HEK293 (cell line): Measurements from ENCODE around the gene TRMT61A.

Experiments
- CTCF ChIA-PET: fragments of 350-600 bp; formaldehyde crosslinking; extraction: SDS; loops from one replicate; lab custom pipeline; 2021; ENCODE audit warnings: antibody characterized with exemption; lab: Yijun Ruan, JAX
- POLR2A ChIA-PET: fragments of 300-600 bp; formaldehyde crosslinking; extraction: SDS; loops from one replicate; lab custom pipeline; 2020; ENCODE audit warnings: antibody characterized with exemption, inconsistent platforms; lab: Yijun Ruan, JAX
- H3K27ac ChIP-seq: fragments of 200-500 bp; sonication (Bioruptor generic); 2 replicates; pipeline ENCODE4 v1.5.1; 2014; ENCODE audit warnings: low read depth, low read length, control low read depth, inconsistent platforms; ENCODE audit errors: extremely low read depth
- H3K36me3 ChIP-seq, 2 experiments: fragments of 200-500 bp in 1 of 2; sonication (Bioruptor generic) in 1 of 2; 1 replicate in 1 of 2; 2 replicates in 1 of 2; pipeline ENCODE4 v1.5.1; 2014 to 2017; ENCODE audit warnings: inconsistent platforms in 2 of 2, low read length in 2 of 2; ENCODE audit not compliant: control insufficient read depth in 2 of 2, insufficient read depth in 1 of 2
- H3K4me1 ChIP-seq: fragments of 200-500 bp; sonication (Bioruptor generic); 2 replicates; pipeline ENCODE4 v1.5.1; 2014; ENCODE audit warnings: mild to moderate bottlenecking, low read length, inconsistent platforms; ENCODE audit not compliant: control insufficient read depth, insufficient read depth
- H3K4me3 ChIP-seq: 2 replicates; pipeline ENCODE4 v1.5.1; 2011; ENCODE audit warnings: low read depth, mild to moderate bottlenecking, control low read depth, low read length, moderate library complexity
- H3K9me3 ChIP-seq: fragments of 200-500 bp; sonication (Bioruptor generic); 2 replicates; pipeline ENCODE4 v1.5.1; 2014; ENCODE audit warnings: low read depth, low read length, inconsistent platforms; ENCODE audit not compliant: control insufficient read depth, insufficient read depth
- EGR2 ChIP-seq: fragments of 450-650 bp; formaldehyde crosslinking; IDR thresholded peaks from 2 replicates; pipeline ENCODE4 v1.5.1; 2016; ENCODE audit warnings: low read depth, missing biosample characterization, missing genetic modification characterization
- GLI2 ChIP-seq: fragments of 450-650 bp; formaldehyde crosslinking; IDR thresholded peaks from 2 replicates; pipeline ENCODE4; 2017; ENCODE audit warnings: missing biosample characterization, missing genetic modification characterization, low read depth, borderline replicate concordance
- HIC1 ChIP-seq: fragments of 450-650 bp; formaldehyde crosslinking; IDR thresholded peaks from 2 replicates; pipeline ENCODE4 v1.5.1; 2016; ENCODE audit warnings: missing biosample characterization, missing genetic modification characterization
- HOXA7 ChIP-seq: sonication (generic); formaldehyde crosslinking; IDR thresholded peaks from 2 replicates; pipeline ENCODE4 v1.8.1; 2022; ENCODE audit warnings: missing genetic modification reagents, borderline replicate concordance
- MEIS1 ChIP-seq: sonication (generic); formaldehyde crosslinking; IDR thresholded peaks from 2 replicates; pipeline ENCODE4 v1.8.1; 2022; ENCODE audit warnings: missing genetic modification reagents, mild to moderate bottlenecking, borderline replicate concordance
- PRDM10 ChIP-seq: fragments of 450-650 bp; formaldehyde crosslinking; IDR thresholded peaks from 2 replicates; pipeline ENCODE4 v1.5.1; 2016; ENCODE audit warnings: missing biosample characterization, missing genetic modification characterization
- SP3 ChIP-seq: fragments of 450-650 bp; formaldehyde crosslinking; IDR thresholded peaks from 2 replicates; pipeline ENCODE4 v1.5.1; 2016; ENCODE audit warnings: missing biosample characterization, missing genetic modification characterization
- SP7 ChIP-seq: fragments of 450-650 bp; formaldehyde crosslinking; IDR thresholded peaks from 2 replicates; pipeline ENCODE4 v1.5.1; 2016; ENCODE audit warnings: missing biosample characterization, missing genetic modification characterization
- ZBTB26 ChIP-seq: fragments of 450-650 bp; formaldehyde crosslinking; optimal IDR thresholded peaks from 2 replicates; pipeline ENCODE3; 2016; ENCODE audit warnings: missing biosample characterization, mild to moderate bottlenecking, missing genetic modification characterization
- ZBTB49 ChIP-seq: fragments of 450-650 bp; formaldehyde crosslinking; IDR thresholded peaks from 2 replicates; pipeline ENCODE4 v1.5.1; 2016; ENCODE audit warnings: missing biosample characterization, missing genetic modification characterization, low read depth
- ZEB2 ChIP-seq: fragments of 450-650 bp; formaldehyde crosslinking; IDR thresholded peaks from 2 replicates; pipeline ENCODE4 v1.5.1; 2016; ENCODE audit warnings: missing biosample characterization, missing genetic modification characterization
- ZNF280D ChIP-seq: fragments of 450-650 bp; formaldehyde crosslinking; IDR thresholded peaks from 2 replicates; pipeline ENCODE4 v1.5.1; 2016; ENCODE audit warnings: missing biosample characterization, missing genetic modification characterization
- ZNF335 ChIP-seq: fragments of 450-650 bp; formaldehyde crosslinking; conservative IDR thresholded peaks from 2 replicates; pipeline ENCODE4 v1.5.1; 2016; ENCODE audit warnings: missing biosample characterization, missing genetic modification characterization
- ZNF394 ChIP-seq: fragments of 450-650 bp; formaldehyde crosslinking; IDR thresholded peaks from 2 replicates; pipeline ENCODE4 v1.5.1; 2016; ENCODE audit warnings: missing biosample characterization, missing genetic modification characterization, mild to moderate bottlenecking, moderate library complexity, borderline replicate concordance
- ZNF398 ChIP-seq: fragments of 450-650 bp; formaldehyde crosslinking; IDR thresholded peaks from 2 replicates; pipeline ENCODE4 v1.5.1; 2017; ENCODE audit warnings: missing biosample characterization, missing genetic modification characterization
- ZNF488 ChIP-seq: fragments of 450-650 bp; formaldehyde crosslinking; IDR thresholded peaks from 2 replicates; pipeline ENCODE4 v1.5.1; 2016; ENCODE audit warnings: missing biosample characterization, missing genetic modification characterization
- ZNF560 ChIP-seq: fragments of 450-650 bp; formaldehyde crosslinking; IDR thresholded peaks from 2 replicates; pipeline ENCODE4 v1.5.1; 2017; ENCODE audit warnings: missing biosample characterization, missing genetic modification characterization, borderline replicate concordance
- ZNF624 ChIP-seq: fragments of 450-650 bp; formaldehyde crosslinking; IDR thresholded peaks from 2 replicates; pipeline ENCODE4 v1.5.1; 2017; ENCODE audit warnings: missing biosample characterization, missing genetic modification characterization
- ZNF776 ChIP-seq: fragments of 450-650 bp; formaldehyde crosslinking; IDR thresholded peaks from 2 replicates; pipeline ENCODE4 v1.5.0; 2017; ENCODE audit warnings: missing biosample characterization, missing genetic modification characterization, borderline replicate concordance

Gene TRMT61A

GRCh38 chr14:103519043-103519836 is 9.8 kb upstream of the TRMT61A start (continued):
- TF ChIP-seq ZBTB49 = no peak
- no peak for TF ChIP-seq ZNF776
- TF ChIP-seq SP3 (tag by site-specific recombination) = peak; percentile 44; the same call in 1 of the 2 replicates
- TF ChIP-seq EGR2 (tag by site-specific recombination) = peak; percentile 94
- TF ChIP-seq ZNF488 (tag by site-specific recombination) = no peak
- no peak for TF ChIP-seq ZBTB26 (tag by site-specific recombination)
- peak; percentile 84 for TF ChIP-seq SP7 (tag by site-specific recombination)
- no peak for TF ChIP-seq ZNF280D (tag by site-specific recombination)
- TF ChIP-seq GLI2 = no peak; the same call in 1 of the 2 replicates
- no peak for TF ChIP-seq ZNF560 (tag by site-specific recombination)
- TF ChIP-seq HIC1 (tag by site-specific recombination) = peak; percentile 87

GRCh38 chr14:103519837-103520212 is 9.2 kb upstream of the TRMT61A start:
- Histone ChIP-seq H3K4me1 (peaks cover 18% of the 10 kb centered on the region), H3K4me3 (no peak overlapping the region; the same call in 1 of the 2 replicates), H3K9me3 (no peaks in the 10 kb centered on the region), H3K27ac (peak overlapping the region; percentile 99), H3K36me3 (peaks cover 0 to 33% of the 10 kb centered on the region in 2 experiments; a peak in 1 of 3 replicates)
- POLR2A ChIA-PET = interaction anchor here (1.5 to 3.3 kb wide), 7 partner anchors 9 to 38 kb away, joined by 3 to 24 read pairs (median 9); partner anchors contain the start of gene TRMT61A
- CTCF ChIA-PET = interaction anchor here (1.0 to 3.9 kb wide), 6 partner anchors 8 to 55 kb away, joined by 3 to 48 read pairs (median 9); partner anchors contain the start of gene TRMT61A
- no peak for TF ChIP-seq PRDM10
- peak; percentile 46; the same call in 1 of the 2 replicates for TF ChIP-seq ZNF394 (tag by site-specific recombination)
- TF ChIP-seq ZEB2 (tag by site-specific recombination) = peak; percentile 93
- TF ChIP-seq MEIS1 = no peak
- TF ChIP-seq ZNF398 (tag by site-specific recombination) = no peak
- no peak for TF ChIP-seq ZNF624 (tag by site-specific recombination)
- no peak for TF ChIP-seq ZNF335 (tag by site-specific recombination)
- no peak for TF ChIP-seq HOXA7 (CRISPR knock-in tag)
